Measurements from ENCODE around the gene METRN.

DNA sequence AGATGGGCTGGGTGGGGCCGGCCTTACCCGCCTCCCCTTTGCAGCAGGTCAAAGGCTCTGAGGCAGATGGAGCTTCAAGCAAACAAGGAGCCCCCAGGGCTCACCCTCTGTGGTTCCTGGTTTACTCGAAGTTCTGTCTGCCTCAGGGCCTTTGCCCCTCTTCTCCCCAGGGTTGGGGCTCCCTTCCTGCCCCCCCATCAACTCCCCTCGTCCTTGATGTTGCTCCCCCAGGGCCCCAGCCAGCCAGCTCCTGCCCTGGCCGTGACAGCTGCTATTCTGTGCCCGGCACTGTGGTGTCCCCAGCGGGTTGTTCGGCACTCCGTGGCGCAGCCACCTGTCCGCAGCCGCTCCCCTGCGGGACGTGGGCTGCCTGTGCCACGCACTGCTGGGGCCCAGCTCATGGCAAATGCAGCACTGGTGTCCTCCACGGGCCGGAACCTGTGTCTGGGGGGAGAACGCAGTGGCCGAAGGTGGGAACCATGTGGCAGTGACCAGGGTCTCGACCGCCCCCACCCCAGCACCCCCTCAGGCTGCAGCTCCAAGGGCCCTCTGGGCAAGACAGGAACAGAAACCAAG is 4.3 kb upstream of the METRN start:
- TF ChIP-seq, protein P1, sequence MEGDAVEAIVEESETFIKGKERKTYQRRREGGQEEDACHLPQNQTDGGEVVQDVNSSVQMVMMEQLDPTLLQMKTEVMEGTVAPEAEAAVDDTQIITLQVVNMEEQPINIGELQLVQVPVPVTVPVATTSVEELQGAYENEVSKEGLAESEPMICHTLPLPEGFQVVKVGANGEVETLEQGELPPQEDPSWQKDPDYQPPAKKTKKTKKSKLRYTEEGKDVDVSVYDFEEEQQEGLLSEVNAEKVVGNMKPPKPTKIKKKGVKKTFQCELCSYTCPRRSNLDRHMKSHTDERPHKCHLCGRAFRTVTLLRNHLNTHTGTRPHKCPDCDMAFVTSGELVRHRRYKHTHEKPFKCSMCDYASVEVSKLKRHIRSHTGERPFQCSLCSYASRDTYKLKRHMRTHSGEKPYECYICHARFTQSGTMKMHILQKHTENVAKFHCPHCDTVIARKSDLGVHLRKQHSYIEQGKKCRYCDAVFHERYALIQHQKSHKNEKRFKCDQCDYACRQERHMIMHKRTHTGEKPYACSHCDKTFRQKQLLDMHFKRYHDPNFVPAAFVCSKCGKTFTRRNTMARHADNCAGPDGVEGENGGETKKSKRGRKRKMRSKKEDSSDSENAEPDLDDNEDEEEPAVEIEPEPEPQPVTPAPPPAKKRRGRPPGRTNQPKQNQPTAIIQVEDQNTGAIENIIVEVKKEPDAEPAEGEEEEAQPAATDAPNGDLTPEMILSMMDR (IDR thresholded peaks at IDR 0.05) = no peak
- TF ChIP-seq POLR2A (IDR thresholded peaks at IDR 0.05) = no peak
